Parathyroid adenoma (tissue), 2 donors: ENCODE measurements around the gene IGF2BP2.

Source experiments
- H2AFZ ChIP-seq: fragments of 300-600 bp; sonication (generic); one replicate; pipeline ENCODE4 v1.7.0; 2017; ENCODE audit warnings: antibody characterized with exemption, mild to moderate bottlenecking
- H3K27ac ChIP-seq: fragments of 300-600 bp; sonication (generic); one replicate; pipeline ENCODE4 v1.7.0; 2017
- H3K27me3 ChIP-seq: fragments of 300-600 bp; sonication (generic); one replicate; pipeline ENCODE4 v1.7.0; 2017; ENCODE audit warnings: low read length; ENCODE audit not compliant: control insufficient read depth, insufficient read depth
- H3K36me3 ChIP-seq: fragments of 300-600 bp; sonication (generic); one replicate; pipeline ENCODE4 v1.7.0; 2017; ENCODE audit warnings: low read length; ENCODE audit not compliant: control insufficient read depth, insufficient read depth
- H3K4me1 ChIP-seq: fragments of 300-600 bp; sonication (generic); one replicate; pipeline ENCODE4 v1.7.0; 2017; ENCODE audit warnings: control low read depth
- H3K4me2 ChIP-seq: fragments of 300-600 bp; sonication (generic); one replicate; pipeline ENCODE4 v1.7.0; 2017; ENCODE audit warnings: low read length
- H3K4me3 ChIP-seq: fragments of 300-600 bp; sonication (generic); one replicate; pipeline ENCODE4 v1.7.0; 2017; ENCODE audit warnings: low read depth, low read length
- H3K79me2 ChIP-seq: fragments of 300-600 bp; sonication (generic); one replicate; pipeline ENCODE4 v1.7.0; 2017; ENCODE audit warnings: control low read depth
- H3K9ac ChIP-seq: fragments of 300-600 bp; sonication (generic); one replicate; pipeline ENCODE4 v1.7.0; 2017; ENCODE audit warnings: mild to moderate bottlenecking
- H3K9me3 ChIP-seq: fragments of 300-600 bp; sonication (generic); one replicate; pipeline ENCODE4 v1.7.0; 2017; ENCODE audit warnings: low read length; ENCODE audit not compliant: control insufficient read depth
- TF ChIP-seq, protein P1 (sequence below): fragments of 300-600 bp; sonication (generic); IDR thresholded peaks from one replicate; pipeline ENCODE4 v1.7.0; 2017; ENCODE audit warnings: antibody characterized with exemption, mild to moderate bottlenecking
- donor health status: primary hyperparathyroidism.

The IGF2BP2 gene

GRCh38 chr3:185741586-185741985 lies 83.3 kb downstream of the IGF2BP2 start:
- H3K9me3 ChIP-seq, result no peaks in the 10 kb centered on the region
- H3K4me1 ChIP-seq, result peaks cover 2% of the 10 kb centered on the region
- H3K27me3 ChIP-seq, result no peaks in the 10 kb centered on the region
- H3K27ac ChIP-seq, result no peak overlapping the region
- H3K4me3 ChIP-seq, result no peak overlapping the region
- H3K36me3 ChIP-seq, result no peaks in the 10 kb centered on the region
- no peak overlapping the region for H3K4me2 ChIP-seq
- TF ChIP-seq, protein P1, sequence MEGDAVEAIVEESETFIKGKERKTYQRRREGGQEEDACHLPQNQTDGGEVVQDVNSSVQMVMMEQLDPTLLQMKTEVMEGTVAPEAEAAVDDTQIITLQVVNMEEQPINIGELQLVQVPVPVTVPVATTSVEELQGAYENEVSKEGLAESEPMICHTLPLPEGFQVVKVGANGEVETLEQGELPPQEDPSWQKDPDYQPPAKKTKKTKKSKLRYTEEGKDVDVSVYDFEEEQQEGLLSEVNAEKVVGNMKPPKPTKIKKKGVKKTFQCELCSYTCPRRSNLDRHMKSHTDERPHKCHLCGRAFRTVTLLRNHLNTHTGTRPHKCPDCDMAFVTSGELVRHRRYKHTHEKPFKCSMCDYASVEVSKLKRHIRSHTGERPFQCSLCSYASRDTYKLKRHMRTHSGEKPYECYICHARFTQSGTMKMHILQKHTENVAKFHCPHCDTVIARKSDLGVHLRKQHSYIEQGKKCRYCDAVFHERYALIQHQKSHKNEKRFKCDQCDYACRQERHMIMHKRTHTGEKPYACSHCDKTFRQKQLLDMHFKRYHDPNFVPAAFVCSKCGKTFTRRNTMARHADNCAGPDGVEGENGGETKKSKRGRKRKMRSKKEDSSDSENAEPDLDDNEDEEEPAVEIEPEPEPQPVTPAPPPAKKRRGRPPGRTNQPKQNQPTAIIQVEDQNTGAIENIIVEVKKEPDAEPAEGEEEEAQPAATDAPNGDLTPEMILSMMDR, result no peak
- H2AFZ ChIP-seq, result no peak overlapping the region
- H3K9ac ChIP-seq, result no peak overlapping the region
- H3K79me2 ChIP-seq, result peaks cover 2% of the 10 kb centered on the region

DNA sequence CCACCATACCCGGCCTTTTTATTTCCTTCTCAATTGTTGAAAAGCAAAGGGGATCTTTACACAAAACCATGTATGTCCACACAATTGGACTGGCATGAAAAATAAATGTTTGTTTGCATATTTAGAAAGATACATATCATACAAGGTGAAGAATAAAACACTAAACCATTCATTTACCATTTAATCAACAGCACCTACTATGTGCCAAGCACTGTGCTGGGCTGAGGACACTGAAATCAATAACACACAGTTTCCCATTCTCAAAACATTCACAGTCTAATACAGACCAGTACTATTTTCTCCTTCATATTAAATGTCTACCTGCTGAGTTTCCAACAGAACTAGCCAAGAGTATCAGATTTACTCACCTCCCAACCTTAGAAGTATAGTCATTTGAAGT lies 84.7 kb downstream of the IGF2BP2 start:
- TF ChIP-seq, protein P1, result no peak

GRCh38 chr3:185739264-185739701 lies 85.6 kb downstream of the IGF2BP2 start:
- Histone ChIP-seq H2AFZ (no peak overlapping the region), H3K36me3 (no peaks in the 10 kb centered on the region), H3K9ac (no peak overlapping the region), H3K27ac (no peak overlapping the region), H3K27me3 (no peaks in the 10 kb centered on the region), H3K9me3 (no peaks in the 10 kb centered on the region), H3K4me1 (no peaks in the 10 kb centered on the region), H3K79me2 (peaks cover 2% of the 10 kb centered on the region), H3K4me3 (no peak overlapping the region), H3K4me2 (no peak overlapping the region)
- TF ChIP-seq, protein P1, result no peak

More for the DNA sequence above, 84.7 kb downstream of the IGF2BP2 start:
- Histone ChIP-seq H2AFZ (no peak overlapping the region), H3K79me2 (peaks cover 2% of the 10 kb centered on the region), H3K4me1 (peaks cover 2% of the 10 kb centered on the region), H3K27me3 (no peaks in the 10 kb centered on the region), H3K4me2 (no peak overlapping the region), H3K4me3 (no peak overlapping the region), H3K9ac (no peak overlapping the region), H3K36me3 (no peaks in the 10 kb centered on the region), H3K9me3 (no peaks in the 10 kb centered on the region), H3K27ac (no peak overlapping the region)

- H3K9me3 ChIP-seq, result no peaks in the 10 kb centered on the region
- H3K36me3 ChIP-seq, result no peaks in the 10 kb centered on the region
- no peaks in the 10 kb centered on the region for H3K27me3 ChIP-seq
- no peak overlapping the region for H3K4me2 ChIP-seq
- TF ChIP-seq, protein P1, result no peak
- H3K4me1 ChIP-seq, result no peaks in the 10 kb centered on the region
- no peak overlapping the region for H2AFZ ChIP-seq
- H3K4me3 ChIP-seq, result no peak overlapping the region
- H3K27ac ChIP-seq, result no peak overlapping the region
- no peaks in the 10 kb centered on the region for H3K79me2 ChIP-seq
- no peak overlapping the region for H3K9ac ChIP-seq
These were observed 86.8 kb downstream of the IGF2BP2 start for GRCh38 chr3:185737740-185738680.
